Ramos (cell line): Measurements from ENCODE around the gene MUC5B.
"Not testable (repeated sequence)": the region's sequence is repeated elsewhere in the genome, so short reads cannot be mapped to it uniquely, and the experiment has no call there.

Experiments used
- in situ Hi-C: fragments of 300-500 bp; cut with MboI; formaldehyde crosslinking; loops from one replicate; pipeline ENCODE4 v1.14.3; 2022; ENCODE audit warnings: low sequenced_read_pairs; ENCODE audit not compliant: unreplicated experiment

The MUC5B gene

GRCh38 chr11:1242751-1243150, 19.9 kb downstream of the MUC5B start:
- in situ Hi-C loops = not testable (repeated sequence)

DNA sequence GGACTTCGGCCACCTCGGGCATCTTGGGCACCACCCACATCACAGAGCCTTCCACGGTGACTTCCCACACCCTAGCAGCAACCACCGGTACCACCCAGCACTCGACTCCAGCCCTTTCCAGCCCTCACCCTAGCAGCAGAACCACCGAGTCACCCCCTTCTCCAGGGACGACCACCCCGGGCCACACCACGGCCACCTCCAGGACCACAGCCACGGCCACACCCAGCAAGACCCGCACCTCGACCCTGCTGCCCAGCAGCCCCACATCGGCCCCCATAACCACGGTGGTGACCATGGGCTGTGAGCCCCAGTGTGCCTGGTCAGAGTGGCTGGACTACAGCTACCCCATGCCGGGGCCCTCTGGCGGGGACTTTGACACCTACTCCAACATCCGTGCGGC, 20.7 kb downstream of the MUC5B start:
- in situ Hi-C loops = not testable (repeated sequence)

DNA sequence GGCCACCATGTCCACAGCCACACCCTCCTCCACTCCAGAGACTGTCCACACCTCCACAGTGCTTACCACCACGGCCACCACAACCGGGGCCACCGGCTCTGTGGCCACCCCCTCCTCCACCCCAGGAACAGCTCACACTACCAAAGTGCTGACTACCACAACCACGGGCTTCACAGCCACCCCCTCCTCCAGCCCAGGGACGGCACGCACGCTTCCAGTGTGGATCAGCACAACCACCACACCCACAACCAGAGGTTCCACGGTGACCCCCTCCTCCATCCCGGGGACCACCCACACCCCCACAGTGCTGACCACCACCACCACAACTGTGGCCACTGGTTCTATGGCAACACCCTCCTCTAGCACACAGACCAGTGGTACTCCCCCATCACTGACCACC, 21.7 kb downstream of the MUC5B start:
- in situ Hi-C loops = not testable (repeated sequence)

GRCh38 chr11:1245717-1246116, 22.9 kb downstream of the MUC5B start:
- in situ Hi-C loops = not testable (repeated sequence)

GRCh38 chr11:1246301-1246700, 23.4 kb downstream of the MUC5B start:
- in situ Hi-C loops = not testable (repeated sequence)

DNA sequence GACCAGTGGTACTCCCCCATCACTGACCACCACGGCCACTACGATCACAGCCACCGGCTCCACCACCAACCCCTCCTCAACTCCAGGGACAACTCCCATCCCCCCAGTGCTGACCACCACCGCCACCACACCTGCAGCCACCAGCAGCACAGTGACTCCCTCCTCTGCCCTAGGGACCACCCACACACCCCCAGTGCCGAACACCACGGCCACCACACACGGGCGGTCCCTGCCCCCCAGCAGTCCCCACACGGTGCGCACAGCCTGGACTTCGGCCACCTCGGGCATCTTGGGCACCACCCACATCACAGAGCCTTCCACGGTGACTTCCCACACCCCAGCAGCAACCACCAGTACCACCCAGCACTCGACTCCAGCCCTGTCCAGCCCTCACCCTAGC, 24.2 kb downstream of the MUC5B start:
- in situ Hi-C loops = not testable (repeated sequence)

- in situ Hi-C loops = not testable (repeated sequence)
Observed at GRCh38 chr11:1248951-1249350, 26.1 kb downstream of the MUC5B start.

DNA sequence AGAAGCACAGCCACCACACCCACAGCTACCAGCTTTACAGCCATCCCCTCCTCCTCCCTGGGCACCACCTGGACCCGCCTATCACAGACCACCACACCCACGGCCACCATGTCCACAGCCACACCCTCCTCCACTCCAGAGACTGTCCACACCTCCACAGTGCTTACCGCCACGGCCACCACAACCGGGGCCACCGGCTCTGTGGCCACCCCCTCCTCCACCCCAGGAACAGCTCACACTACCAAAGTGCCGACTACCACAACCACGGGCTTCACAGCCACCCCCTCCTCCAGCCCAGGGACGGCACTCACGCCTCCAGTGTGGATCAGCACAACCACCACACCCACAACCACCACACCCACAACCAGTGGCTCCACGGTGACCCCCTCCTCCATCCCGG, 27.5 kb downstream of the MUC5B start:
- in situ Hi-C loops = not testable (repeated sequence)

- in situ Hi-C loops = no loop called here
Observed at GRCh38 chr11:1251236-1251770, 28.4 kb downstream of the MUC5B start.

- in situ Hi-C loops = no loop called here
Observed at GRCh38 chr11:1252371-1253102, 29.7 kb downstream of the MUC5B start.

GRCh38 chr11:1253103-1253485, 30.2 kb downstream of the MUC5B start:
- in situ Hi-C loops = no loop called here

- in situ Hi-C loops = no loop called here
Observed at GRCh38 chr11:1254086-1254648, 31.3 kb downstream of the MUC5B start.

DNA sequence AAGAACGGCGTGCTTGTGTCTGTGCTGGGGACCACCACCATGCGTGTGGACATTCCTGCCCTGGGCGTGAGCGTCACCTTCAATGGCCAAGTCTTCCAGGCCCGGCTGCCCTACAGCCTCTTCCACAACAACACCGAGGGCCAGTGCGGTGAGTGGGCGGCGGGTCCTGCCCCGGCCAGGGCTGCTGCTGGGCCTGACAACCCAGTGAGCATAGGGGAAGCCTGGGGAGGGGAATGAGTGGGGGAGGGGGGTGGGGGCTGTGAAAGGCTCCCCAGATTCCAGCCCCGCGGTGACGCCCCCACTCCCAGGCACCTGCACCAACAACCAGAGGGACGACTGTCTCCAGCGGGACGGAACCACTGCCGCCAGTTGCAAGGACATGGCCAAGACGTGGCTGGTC, 31.9 kb downstream of the MUC5B start:
- in situ Hi-C loops = no loop called here

GRCh38 chr11:1255151-1255550, 32.3 kb downstream of the MUC5B start:
- in situ Hi-C loops = no loop called here

- in situ Hi-C loops = no loop called here
Observed at GRCh38 chr11:1256257-1257045, 33.6 kb downstream of the MUC5B start.

DNA sequence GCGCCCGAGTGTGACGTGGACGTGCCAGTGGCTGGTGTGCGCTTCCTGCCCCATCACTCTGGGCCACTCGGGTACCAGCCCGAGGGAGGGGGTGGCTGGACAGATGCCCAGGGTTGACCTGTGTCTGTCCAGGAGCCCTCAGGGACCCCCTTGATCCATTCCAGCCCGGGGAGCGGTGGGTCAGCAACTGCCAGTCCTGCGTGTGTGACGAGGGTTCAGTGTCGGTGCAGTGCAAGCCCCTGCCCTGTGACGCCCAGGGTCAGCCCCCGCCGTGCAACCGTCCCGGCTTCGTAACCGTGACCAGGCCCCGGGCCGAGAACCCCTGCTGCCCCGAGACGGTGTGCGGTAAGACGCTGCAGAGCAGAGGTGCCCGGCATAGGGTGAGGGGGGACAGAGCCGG, 34.5 kb downstream of the MUC5B start:
- in situ Hi-C loops = no loop called here

- in situ Hi-C loops = no loop called here
Observed at GRCh38 chr11:1257916-1258315, 35.0 kb downstream of the MUC5B start.

GRCh38 chr11:1258401-1259075, 35.7 kb downstream of the MUC5B start:
- in situ Hi-C loops = no loop called here

DNA sequence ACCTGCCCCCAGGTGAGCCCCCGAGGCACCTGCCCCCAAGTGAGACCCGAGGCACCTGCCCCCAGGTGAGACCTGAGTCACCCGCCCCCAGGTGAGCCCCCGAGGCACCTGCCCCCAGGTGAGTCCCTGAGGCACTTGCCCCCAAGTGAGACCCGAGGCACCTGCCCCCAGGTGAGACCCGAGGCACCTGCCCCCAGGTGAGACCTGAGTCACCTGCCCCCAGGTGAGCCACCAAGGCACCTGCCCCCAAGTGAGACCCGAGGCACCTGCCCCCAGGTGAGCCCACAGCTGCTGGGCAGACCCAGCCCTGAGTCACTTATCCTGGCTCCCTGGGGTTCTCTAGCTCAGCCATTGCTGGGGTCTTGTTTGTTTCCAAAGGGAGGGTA, 36.2 kb downstream of the MUC5B start:
- in situ Hi-C loops = no loop called here

- in situ Hi-C loops = no loop called here
Observed at GRCh38 chr11:1259561-1259960, 36.7 kb downstream of the MUC5B start.
